Heart left ventricle (tissue), 16 donors: ENCODE results near the gene GGTLC3. TPM values are rescaled to one million over a fixed set of nuclear protein-coding genes. Genes with fewer than 3 reads are reported as not detected.
"Not testable (repeated sequence)": the region's sequence is repeated elsewhere in the genome, so short reads cannot be mapped to it uniquely, and the experiment has no call there.

Experiments used
- ATAC-seq, 4 donors: fragments of 200-7000 bp; cut with Tn5 transposase; one replicate each; pipeline ENCODE4 v1.9.1; 2020 to 2022; ENCODE audit warnings: moderate library complexity in 4 of 4, mild to moderate bottlenecking in 3 of 4, moderate number of reproducible peaks in 1 of 4
- DNase-seq, 5 donors: peaks; one replicate each; pipeline ENCODE4 v3.0.0-alpha.2; 2020
- H3K27ac ChIP-seq, 12 donors: fragments of 200-600 bp; sonication (generic) in 4 of 12; one replicate each; pipeline versions ENCODE4 v1.5.0 to v1.8.0; 2016 to 2022; ENCODE audit warnings: mild to moderate bottlenecking in 2 of 12
- H3K27me3 ChIP-seq, 9 donors: fragments of 200-600 bp; sonication (generic) in 2 of 9; one replicate each; pipeline versions ENCODE4 v1.5.1 to v1.8.0; 2016 to 2022; ENCODE audit warnings: mild to moderate bottlenecking in 3 of 9
- H3K36me3 ChIP-seq, 9 donors: fragments of 200-600 bp; sonication (generic) in 2 of 9; one replicate each; pipeline versions ENCODE4 v1.5.0 to v1.8.0; 2018 to 2022; ENCODE audit warnings: mild to moderate bottlenecking in 2 of 9
- H3K4me1 ChIP-seq, 12 donors: fragments of 200-600 bp; sonication (generic) in 4 of 12; one replicate each; pipeline versions ENCODE4 v1.5.0 to v1.8.0; 2016 to 2022; ENCODE audit warnings: mild to moderate bottlenecking in 3 of 12
- H3K4me3 ChIP-seq, 12 donors: fragments of 200-600 bp; sonication (generic) in 4 of 12; one replicate each; pipeline versions ENCODE4 v1.5.0 to v1.8.0; 2017 to 2022; ENCODE audit warnings: mild to moderate bottlenecking in 9 of 12, moderate library complexity in 4 of 12
- H3K9me3 ChIP-seq, 12 donors: fragments of 200-600 bp; sonication (generic) in 4 of 12; one replicate each; pipeline versions ENCODE4 v1.5.0 to v1.8.0; 2016 to 2022; ENCODE audit warnings: mild to moderate bottlenecking in 1 of 12
- WGBS, 4 donors: extraction: QIAGEN DNeasy Blood & Tissue Kit in 2 of 4; methylation state at CpG; one replicate each; pipeline versions ENCODE4 v1.1.5 to v1.1.7; 2013 to 2018; 5-methylcytosine and 5-hydroxymethylcytosine counted together
- intact Hi-C, 10 donors: fragments of 100-400 bp; cut with DNase I; formaldehyde crosslinking; loops; one replicate each; pipeline versions ENCODE4 v1.11.1 to v1.14.2; 2022
- polyA plus RNA-seq, 2 donors: library from polyadenylated mRNA; stranded (reverse); fragments of 200-250 nt; gene quantifications; one replicate each; pipeline ENCODE4 v1.2.3, GENCODE V29; 2013
- total RNA-seq, 9 donors: library from RNA; depleted of rRNA in 2 of 9; stranded (reverse); fragments of >200 nt in 2 of 9; fragmentation: NEBNext Ultra II Directional in 3 of 9; extraction: Animal tissue kit (Norgen Biotek cat#: 25700) in 3 of 9; gene quantifications; one replicate each; pipeline versions ENCODE4 v1.1.0 to v1.2.4, GENCODE V29; 2016 to 2023
- donor health status: ischemic (EF 13 %, LVEDD 7.1; RV severe dilation, severe dysfunction).
- donor health status: healthy with polysubstance abuse.
- donor health status: DM: no; HTN: yes; CAD: no.
- donor health status: DM: no; HTN: no; CAD: no.
- donor health status: ischemic (EF 25% LVEDD 6.9; RV normal size, moderate dysfunction).
- donor health status: ischemic (EF 25% LVEDD 5.7; RV mildly dilated, moderate dysfunction).
- donor health status: healthy.
- donor health status: DM: yes; HTN: yes; CAD: no.
- donor health status: ischemic (EF 35%, LVEDD 5.7; RV mildly dilated, moderate dysfunction).
- donor health status: nonischemic (EF 11% LVEDD 7.7; RV severe dilation, severe dysfunction).
- donor health status: DM: yes; HTN: yes; CAD: no.
- donor health status: PGD.
- donor health status: ischemic (EF 29% LVEDD 5.4; RV normal size, mild dysfunction).
- donor health status: nonischemic (EF 23%, LVEDD 6.1; RV moderate dilation, normal function).

GGTLC3 gene
- total and polyA plus RNA-seq, 11 donors, result not detected

DNA sequence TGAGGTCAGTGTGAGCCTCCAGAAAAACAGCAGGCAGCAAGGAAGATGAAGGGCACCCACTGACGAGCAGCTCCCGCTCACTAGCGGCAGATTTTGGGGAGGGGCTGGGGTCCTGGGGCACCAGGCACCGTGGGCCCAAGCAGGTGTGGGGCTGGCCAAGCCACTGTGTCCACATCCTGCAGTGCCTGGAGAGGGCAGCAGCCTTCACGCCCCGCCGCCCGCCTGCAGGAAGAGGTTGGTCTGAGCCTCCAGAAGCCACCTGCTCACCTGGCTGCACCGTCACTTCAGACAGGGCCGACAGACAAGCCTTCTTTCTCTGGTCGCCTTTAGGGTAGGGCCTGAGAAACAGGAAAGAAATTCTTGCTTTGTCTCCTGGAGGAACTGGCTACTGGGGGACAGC lies 25.4 kb upstream of the GGTLC3 start:
- DNase-seq, result peak in 1 of 5 donors; percentile 4
- intact Hi-C loops, H3K4me3 ChIP-seq, ATAC-seq, H3K27me3 ChIP-seq, H3K4me1 ChIP-seq, H3K9me3 ChIP-seq, H3K27ac ChIP-seq, H3K36me3 ChIP-seq: not testable (repeated sequence)
- WGBS, 4 donors, result 100% methylated on average over 4 of the region's 11 CpGs; no CpG with 5 or more reads in 3 of the 4 donors

DNA sequence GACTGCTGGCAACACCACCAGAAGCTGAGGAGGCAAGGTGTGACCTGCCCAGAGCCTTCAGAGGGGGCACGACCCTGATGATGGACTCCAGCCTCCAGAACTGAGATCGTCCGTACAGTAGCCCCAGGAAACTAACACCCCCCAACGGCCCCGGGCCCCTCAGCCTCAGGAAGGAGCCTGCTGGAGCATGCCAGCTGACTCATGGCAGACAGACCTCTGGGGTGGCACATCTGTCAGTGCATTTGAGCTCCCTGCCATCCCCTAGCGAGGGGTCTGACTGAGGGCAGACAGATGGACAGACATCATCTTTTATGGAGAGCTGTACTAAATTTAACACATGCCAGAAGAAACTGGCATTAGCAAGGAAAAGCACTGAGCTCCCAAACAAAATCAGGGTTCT lies 22.0 kb upstream of the GGTLC3 start:
- ATAC-seq, H3K4me3 ChIP-seq, H3K27me3 ChIP-seq, H3K9me3 ChIP-seq, H3K4me1 ChIP-seq, H3K27ac ChIP-seq, intact Hi-C loops, H3K36me3 ChIP-seq: not testable (repeated sequence)
- DNase-seq, result peak in 1 of 5 donors; percentile 13
- 88 to 92% methylated on average over 5 of the region's 6 CpGs; no CpG with 5 or more reads in 2 of the 4 donors for WGBS, 4 donors

DNA sequence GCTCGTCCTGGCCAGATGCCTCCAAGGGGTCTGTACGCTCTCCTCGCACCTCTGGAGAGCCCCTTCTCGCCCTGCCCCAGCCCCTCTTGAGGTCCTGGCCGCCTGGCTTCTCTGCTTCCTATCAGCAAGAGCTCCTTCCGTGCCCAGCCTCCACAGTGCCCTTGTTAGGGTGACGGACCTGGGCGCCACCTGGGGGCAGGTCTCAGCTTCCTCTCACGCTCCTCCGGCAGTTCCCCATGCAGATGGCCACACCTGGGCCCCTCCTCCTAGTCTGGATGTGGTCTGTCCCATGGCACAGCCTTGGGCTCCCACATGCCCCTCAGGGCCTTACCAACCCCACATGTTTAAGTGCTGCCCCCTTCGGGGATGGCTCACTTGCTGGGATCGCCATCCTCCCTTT lies 16.4 kb upstream of the GGTLC3 start:
- intact Hi-C loops, H3K27ac ChIP-seq, H3K27me3 ChIP-seq, H3K9me3 ChIP-seq, H3K4me1 ChIP-seq, ATAC-seq, H3K4me3 ChIP-seq, DNase-seq, H3K36me3 ChIP-seq: not testable (repeated sequence)
- 90 to 100% (median 100%) methylated on average over 1 to 2 of the region's 12 CpGs; no CpG with 5 or more reads in 1 of the 4 donors for WGBS, 4 donors

DNA sequence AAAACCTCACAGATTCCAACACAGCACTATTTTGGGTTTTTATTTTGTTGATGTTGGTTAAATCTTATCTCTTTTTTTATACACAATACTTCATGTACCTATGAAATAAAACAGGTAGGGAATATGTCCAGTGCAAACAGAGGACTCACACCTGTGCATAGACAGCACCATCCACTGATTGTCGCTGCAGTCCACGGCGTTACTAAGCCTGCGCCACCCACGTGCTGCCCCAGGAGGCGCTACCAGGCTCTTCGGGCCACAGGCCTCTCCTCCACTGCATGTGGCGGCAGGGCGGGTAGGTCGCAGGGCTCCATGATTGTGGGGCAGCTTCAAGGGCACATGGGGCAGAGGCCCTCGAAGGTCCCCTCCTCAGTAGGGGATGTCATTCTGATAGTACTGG lies 15.7 kb upstream of the GGTLC3 start:
- H3K27ac ChIP-seq, H3K4me3 ChIP-seq, intact Hi-C loops, DNase-seq, H3K4me1 ChIP-seq, H3K36me3 ChIP-seq, H3K27me3 ChIP-seq, H3K9me3 ChIP-seq, ATAC-seq: not testable (repeated sequence)
- no CpG with 5 or more reads among the region's 11 CpGs for WGBS, 4 donors

DNA sequence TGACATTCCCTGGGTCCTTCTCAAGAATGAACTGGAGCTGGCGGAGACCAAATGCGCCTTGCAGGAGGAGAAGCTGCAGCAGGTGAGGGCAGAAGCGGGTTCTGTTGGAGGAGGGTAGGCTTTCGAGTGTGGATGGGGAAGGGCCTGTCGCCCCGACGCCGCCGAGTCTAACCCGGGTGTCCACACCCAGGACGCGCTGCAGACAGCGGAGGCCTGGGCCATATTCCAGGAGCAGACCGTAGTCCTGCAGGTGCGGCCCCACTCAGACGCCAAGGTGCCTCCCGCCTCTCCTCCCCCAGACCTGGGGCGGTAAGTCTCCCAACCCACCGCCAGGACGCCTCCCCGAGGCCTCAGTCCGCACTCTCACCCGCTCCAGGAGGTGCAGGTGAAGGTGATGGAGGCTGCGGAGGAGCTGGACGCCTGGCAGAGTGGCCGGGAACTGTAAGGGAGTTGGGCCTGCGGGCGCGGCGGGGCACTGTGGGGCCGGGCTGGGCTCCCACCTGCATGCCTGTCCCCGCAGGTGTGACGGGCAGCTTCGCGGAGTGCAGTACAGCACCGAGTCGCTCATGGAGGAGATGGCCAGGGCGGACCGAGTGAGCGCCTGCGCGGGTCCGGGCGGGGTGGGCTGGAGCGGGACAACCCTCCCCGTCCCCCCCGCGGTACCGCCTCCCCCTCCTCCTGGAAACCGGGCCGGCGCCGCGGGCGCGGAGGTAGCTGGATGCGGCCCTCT lies 11.6 kb upstream of the GGTLC3 start:
- not testable (repeated sequence) for DNase-seq

DNA sequence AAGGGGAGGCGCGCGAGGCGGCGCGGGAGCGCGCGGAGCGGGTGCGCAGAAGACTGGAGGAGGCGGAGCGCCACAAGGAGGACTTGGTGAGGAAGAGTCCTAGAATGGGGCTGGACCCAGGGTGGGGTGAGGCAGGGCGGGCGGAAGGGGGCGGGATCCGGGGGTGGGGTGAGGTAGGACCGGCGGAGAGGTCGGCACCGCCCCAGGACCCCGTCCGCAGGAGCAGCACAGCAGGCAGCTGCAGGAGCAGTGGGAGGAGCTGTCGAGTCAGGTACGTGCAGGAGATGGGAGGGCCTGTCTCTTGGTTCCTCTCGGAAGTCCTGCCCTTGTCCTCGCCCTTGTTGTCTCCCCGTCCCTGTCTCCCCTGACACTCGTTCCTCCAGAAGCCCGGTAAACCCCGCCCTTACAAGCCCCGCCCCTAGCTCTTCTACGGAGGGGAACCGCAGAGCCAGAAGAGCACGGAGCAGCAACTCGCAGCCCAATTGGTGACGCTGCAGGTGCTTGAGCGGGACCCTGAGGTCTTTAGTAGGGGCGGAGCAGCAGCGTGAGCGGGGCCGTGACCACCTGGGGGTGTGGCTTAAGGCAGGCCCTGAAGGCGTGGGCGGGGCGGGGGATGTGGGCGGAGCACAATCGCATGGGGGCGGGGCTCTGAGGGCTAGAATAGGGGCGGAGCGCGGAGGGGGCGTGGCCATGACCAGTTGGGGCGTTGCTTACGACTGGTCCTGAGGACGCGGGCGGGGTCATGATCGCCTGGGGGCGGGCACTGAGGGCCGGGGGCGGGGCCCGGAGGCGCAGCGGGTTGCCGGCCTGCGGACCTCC lies 10.8 kb upstream of the GGTLC3 start:
- DNase-seq (peak; percentile 65 to 92 (median 76)), ATAC-seq (peak; percentile 96 to 99 (median 96))
- H3K36me3 ChIP-seq, intact Hi-C loops, H3K9me3 ChIP-seq, H3K4me1 ChIP-seq, H3K27me3 ChIP-seq: not testable (repeated sequence)
- WGBS, 4 donors, result 1 to 2% methylated on average over 24 to 27 of the region's 66 CpGs; no CpG with 5 or more reads in 2 of the 4 donors
- Histone ChIP-seq H3K27ac (peak overlapping the region in 2 of 12 donors; percentile 34 to 47), H3K4me3 (peak overlapping the region in 6 of 12 donors; percentile 32 to 48 (median 42))

More for the DNA sequence above, 11.6 kb upstream of the GGTLC3 start:
- intact Hi-C loops, H3K27me3 ChIP-seq, H3K36me3 ChIP-seq, H3K27ac ChIP-seq, H3K4me3 ChIP-seq, H3K4me1 ChIP-seq, H3K9me3 ChIP-seq: not testable (repeated sequence)
- 2 to 14% methylated on average over 8 to 10 of the region's 57 CpGs; no CpG with 5 or more reads in 2 of the 4 donors for WGBS, 4 donors
- ATAC-seq, result peak in 3 of 4 donors; percentile 24 to 41 (median 28)

DNA sequence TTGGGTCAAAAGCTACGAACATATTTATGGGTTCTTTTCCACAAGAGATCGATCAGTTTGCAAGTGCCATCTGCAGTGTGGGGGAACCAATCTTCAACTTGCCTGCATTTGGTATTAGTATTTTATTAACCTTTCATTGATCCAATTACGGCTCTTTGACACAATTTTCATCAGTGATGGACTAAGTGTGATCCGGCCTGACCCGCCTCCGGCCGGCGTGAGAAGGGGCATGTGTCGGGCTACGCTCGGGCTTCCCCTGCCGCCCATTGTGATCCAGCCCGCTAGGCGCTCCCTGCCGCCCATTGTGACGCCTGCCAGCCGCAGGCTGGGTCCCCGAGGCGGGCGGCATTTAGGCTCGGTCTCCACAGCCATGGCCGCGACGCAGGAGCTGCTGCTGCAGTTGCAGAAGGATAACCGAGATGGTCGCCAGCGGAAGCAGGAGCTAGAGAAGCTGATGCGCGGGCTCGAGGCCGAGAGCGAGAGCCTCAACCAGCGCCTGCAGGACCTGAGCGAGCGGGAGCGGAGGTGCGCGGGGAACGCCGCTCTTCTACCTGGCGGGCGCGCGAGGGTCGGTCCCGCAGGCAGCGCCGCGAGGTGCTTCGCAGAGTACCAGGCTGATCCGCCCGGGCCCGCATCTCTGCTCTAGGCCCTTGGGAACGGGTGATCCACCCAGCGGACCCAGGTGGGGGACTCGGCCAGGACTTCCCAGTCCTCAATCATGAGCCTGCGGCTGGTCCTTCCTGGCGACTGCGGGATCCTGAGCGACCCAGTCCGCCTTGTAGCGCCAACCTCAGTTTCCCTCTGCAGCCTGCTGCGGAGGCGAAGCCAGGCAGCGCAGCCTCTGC lies 10.0 kb upstream of the GGTLC3 start, which contains the start of gene TMEM191B:
TMEM191B (plus strand) TSS at position 51 of the 845 bp plus-strand sequence; CDS start at position 230, 179 bp downstream.
- H3K4me1 ChIP-seq, DNase-seq, H3K36me3 ChIP-seq, H3K9me3 ChIP-seq, H3K27me3 ChIP-seq, intact Hi-C loops: not testable (repeated sequence)
- WGBS, 4 donors, result no CpG with 5 or more reads among the region's 65 CpGs
- Histone ChIP-seq H3K4me3 (peak within 1 kb of the TSS in 6 of 12 donors; percentile 32 to 48 (median 42)), H3K27ac (peak within 1 kb of the TSS in 1 of 12 donors; percentile 47)
- peak in 3 of 4 donors; percentile 5 to 28 (median 10) for ATAC-seq

DNA sequence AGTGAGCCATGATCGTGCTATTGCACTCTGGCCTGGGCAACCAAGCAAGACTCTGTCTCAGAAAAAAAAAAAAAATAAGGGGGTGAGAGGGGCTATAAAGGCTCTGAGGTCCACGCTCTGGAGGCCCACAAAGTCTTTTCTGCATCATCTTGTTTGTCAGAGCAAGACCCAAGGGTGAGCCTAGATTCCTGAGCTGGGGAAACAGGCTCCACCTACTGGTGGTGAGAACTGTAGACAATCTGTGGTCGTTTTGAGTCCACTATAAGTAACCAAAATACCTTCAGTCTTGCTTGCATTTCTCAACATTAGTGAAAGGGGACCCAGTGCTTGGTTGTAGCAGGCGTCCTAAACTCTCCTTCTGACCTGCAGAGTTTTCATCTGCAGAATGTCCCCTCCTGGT lies 5.4 kb upstream of the GGTLC3 start:
- H3K27me3 ChIP-seq, intact Hi-C loops, H3K27ac ChIP-seq, DNase-seq, H3K36me3 ChIP-seq, H3K4me3 ChIP-seq, H3K4me1 ChIP-seq, H3K9me3 ChIP-seq: not testable (repeated sequence)
- peak in 2 of 4 donors; percentile 32 to 48 for ATAC-seq
- no CpG with 5 or more reads among the region's 4 CpGs for WGBS, 4 donors

DNA sequence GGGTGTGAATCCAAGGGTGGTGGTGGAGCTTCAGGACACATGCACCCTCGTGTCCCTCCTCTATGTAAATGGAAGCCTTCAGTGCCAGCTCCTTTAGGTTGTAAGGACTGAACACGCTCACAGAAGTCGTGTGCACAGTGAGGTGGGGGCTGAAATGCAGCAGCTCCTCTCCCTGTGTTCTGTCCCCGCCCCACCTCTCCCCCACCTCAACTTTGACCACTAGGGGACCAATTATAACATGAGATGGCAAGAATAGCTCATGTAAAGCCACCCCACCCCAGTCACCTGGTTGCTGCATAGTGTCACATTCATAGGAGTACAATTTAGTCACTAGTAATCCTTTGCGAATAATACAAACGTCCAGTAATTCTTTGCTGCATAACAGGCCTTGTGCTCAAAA lies 4.8 kb upstream of the GGTLC3 start:
- H3K4me1 ChIP-seq, H3K27ac ChIP-seq, H3K27me3 ChIP-seq, ATAC-seq, H3K4me3 ChIP-seq, DNase-seq, H3K36me3 ChIP-seq, H3K9me3 ChIP-seq, intact Hi-C loops: not testable (repeated sequence)
- WGBS, 4 donors, result no CpG with 5 or more reads among the region's 6 CpGs

DNA sequence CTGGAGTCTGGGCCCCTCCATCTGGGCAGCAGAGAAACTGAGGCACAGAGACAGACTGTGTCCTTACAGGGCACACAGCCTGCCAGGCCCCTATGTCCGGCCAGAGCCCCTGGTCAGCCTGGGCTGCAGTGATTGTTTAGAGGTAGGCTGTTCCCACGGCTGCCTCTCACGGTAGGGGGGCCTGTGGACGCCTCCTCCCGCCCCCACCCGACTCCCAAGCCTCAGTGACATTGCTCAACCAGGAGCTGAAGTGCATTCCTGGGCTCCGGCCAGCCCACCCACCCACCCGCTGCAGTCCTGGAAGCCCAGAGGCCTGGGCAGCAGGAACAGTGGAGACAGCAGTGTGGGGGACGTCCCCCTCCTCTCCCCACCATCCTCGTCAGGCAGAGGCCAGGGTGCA lies 4.5 kb downstream of the GGTLC3 start:
- H3K9me3 ChIP-seq, H3K27ac ChIP-seq, H3K36me3 ChIP-seq, DNase-seq, intact Hi-C loops, H3K27me3 ChIP-seq, H3K4me3 ChIP-seq, ATAC-seq, H3K4me1 ChIP-seq: not testable (repeated sequence)
- WGBS, 4 donors, result 67 to 76% methylated on average over 3 to 5 of the region's 10 CpGs; no CpG with 5 or more reads in 2 of the 4 donors
